Activated naive CD8-positive, alpha-beta T cell treated with anti-CD3 and anti-CD28 coated beads, Interleukin-2, amount 10 ng/mL, durations not matched to agents 7 days and 5 days (primary cell): ENCODE measurements around the gene RXRA. TPM values are rescaled to one million over a fixed set of nuclear protein-coding genes. Genes with fewer than 3 reads are reported as not detected.

Source experiments
- ATAC-seq: fragments of 150-1000 bp; cut with Tn5 transposase; one replicate; pipeline ENCODE4 v1.10.0; 2021; ENCODE audit warnings: low read depth, moderate library complexity
- POLR2A ChIA-PET: fragments of 350-600 bp; sonication (Branson Sonifier 250); formaldehyde crosslinking; loops from one replicate; lab custom pipeline; 2021; ENCODE audit warnings: antibody characterized with exemption; lab: Charles Lee
- DNase-seq: peaks from one replicate; pipeline ENCODE4 v3.0.0; 2021
- H3K27ac Mint-ChIP-seq: one replicate; pipeline ENCODE4 v1.8.0; 2022; ENCODE audit warnings: mild to moderate bottlenecking, mixed read lengths
- H3K27me3 Mint-ChIP-seq: one replicate; pipeline ENCODE4 v1.8.0; 2022; ENCODE audit warnings: mild to moderate bottlenecking, moderate library complexity, mixed read lengths
- H3K36me3 Mint-ChIP-seq: one replicate; pipeline ENCODE4 v1.8.0; 2021; ENCODE audit warnings: mild to moderate bottlenecking, mixed read lengths
- H3K4me1 Mint-ChIP-seq: one replicate; pipeline ENCODE4 v1.8.0; 2021; ENCODE audit warnings: mixed read lengths
- H3K4me3 Mint-ChIP-seq: one replicate; pipeline ENCODE4 v1.8.0; 2022; ENCODE audit warnings: mild to moderate bottlenecking, moderate library complexity, mixed read lengths
- H3K9me3 Mint-ChIP-seq: one replicate; pipeline ENCODE4 v1.8.0; 2021; ENCODE audit warnings: mixed read lengths
- total RNA-seq, 2 experiments: library from RNA; stranded (reverse); gene quantifications; one replicate each; pipeline ENCODE4 v1.2.3, GENCODE V29; 2021

RXRA gene
- total RNA-seq, 2 experiments from 2014 or later, result 5.6 to 7.1 TPM

DNA sequence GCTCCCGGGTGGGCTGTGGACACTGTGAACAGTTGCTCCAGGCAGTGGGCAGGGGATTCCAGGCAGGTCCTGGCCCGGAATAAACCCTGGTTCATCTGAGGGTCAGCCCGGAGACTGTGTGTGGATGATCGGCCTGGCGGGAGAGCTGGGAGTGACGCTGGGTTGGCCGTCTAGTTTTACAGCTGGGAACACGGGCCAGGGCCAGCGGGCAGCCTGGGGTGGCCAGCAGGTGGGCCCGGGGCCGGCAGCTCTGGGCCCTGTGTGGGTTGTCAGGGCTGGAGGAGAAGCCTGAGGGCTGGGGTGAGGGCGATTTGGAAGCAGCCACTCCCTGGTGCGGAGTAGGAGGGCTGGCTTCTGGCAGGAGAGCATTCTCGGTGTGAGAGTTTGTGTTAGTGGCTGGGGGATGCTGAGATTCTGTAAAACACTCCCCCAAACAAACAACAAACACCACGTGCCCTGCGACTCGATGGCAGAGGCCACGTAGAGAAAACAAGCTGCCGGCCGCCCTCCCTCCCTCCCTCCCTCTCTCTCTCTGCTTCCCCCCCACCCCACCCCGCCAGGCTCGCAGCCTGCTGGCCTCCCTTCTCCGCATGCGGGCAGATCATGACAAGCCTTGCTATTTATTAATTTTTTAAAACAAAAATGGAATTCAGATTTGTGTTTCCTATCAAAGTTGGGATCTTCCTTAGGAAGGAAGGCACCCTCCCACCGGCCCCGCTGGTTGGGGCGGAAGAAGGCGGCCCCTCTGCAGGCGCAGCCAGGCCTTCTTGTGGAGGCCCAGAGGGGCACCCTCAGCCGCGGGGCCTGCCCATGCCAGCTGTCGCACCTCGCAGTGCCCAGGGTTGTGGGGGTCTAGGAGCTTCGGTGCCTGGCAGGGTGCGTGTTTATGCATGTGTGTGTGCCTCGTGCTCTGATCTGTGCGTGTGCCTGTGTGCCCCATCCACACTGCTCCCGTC lies 49.5 kb downstream of the RXRA start:
- no peaks in the 10 kb centered on the region for H3K4me1 Mint-ChIP-seq
- H3K9me3 Mint-ChIP-seq, result no peaks in the 10 kb centered on the region
- H3K27me3 Mint-ChIP-seq, result peaks cover 4% of the 10 kb centered on the region
- H3K4me3 Mint-ChIP-seq, result no peak overlapping the region
- no peak for DNase-seq
- no peak for ATAC-seq
- POLR2A ChIA-PET, result no interaction called here
- no peak overlapping the region for H3K27ac Mint-ChIP-seq
- H3K36me3 Mint-ChIP-seq, result no peaks in the 10 kb centered on the region

DNA sequence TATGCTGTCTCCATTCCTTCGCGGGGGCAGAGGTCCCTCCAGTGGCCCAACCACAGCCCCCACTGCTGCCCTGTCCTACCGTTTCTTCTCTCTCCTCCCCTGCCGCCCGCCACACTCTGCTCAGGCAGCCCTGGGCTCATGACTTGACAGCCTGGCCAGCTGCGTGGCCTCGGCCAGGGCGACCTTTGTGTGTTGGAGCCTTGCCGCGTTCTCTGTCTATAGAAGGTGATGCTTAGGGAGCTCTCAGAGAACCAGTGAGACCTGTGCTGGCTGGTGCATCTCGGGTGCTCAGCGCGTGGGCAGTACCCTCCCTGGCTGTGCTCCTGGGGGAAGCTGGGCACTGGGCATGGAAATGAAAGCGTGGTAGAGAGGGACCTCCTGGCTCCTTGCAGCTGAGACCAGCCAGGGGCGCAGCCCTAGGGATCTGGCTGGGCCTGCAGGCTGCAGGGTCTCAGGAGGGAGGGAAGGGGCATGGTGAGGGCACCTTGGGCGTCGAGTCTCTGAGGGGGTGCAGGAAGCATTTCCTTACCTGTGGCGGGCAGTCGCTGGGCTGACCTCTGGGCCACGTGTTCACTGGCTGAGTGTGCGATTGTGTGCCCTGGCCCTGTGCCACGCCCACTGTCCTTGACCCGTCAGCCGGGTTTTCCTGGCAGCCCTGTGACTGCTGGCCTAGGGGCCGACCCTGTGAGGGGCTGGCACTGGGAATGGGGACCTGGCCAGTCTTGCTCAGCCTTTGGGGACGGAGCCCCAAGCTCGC lies 50.3 kb downstream of the RXRA start:
- POLR2A ChIA-PET, result no interaction called here
- H3K27ac Mint-ChIP-seq, result no peak overlapping the region
- DNase-seq, result no peak

DNA sequence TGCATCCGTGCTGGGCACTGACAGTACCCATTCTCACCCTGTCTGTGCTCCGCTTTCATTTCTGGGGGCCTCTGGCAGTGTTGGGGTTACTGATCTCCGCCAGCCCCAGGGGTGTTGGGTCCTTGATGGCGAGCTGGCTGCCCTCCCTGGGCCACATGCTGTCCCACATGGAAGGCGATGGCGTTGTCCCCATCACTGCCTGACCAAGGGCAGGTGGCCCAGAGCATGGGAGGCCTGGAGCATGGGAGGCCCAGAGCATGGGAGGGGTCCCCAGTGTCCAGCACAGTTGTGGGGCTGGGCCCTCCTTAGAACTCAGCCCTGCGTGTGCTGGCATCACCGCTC lies 50.9 kb downstream of the RXRA start:
- H3K36me3 Mint-ChIP-seq, result no peaks in the 10 kb centered on the region
- POLR2A ChIA-PET, result no interaction called here
- H3K4me3 Mint-ChIP-seq, result no peak overlapping the region
- H3K4me1 Mint-ChIP-seq, result peaks cover 10% of the 10 kb centered on the region
- peaks cover 6% of the 10 kb centered on the region for H3K27me3 Mint-ChIP-seq
- H3K9me3 Mint-ChIP-seq, result no peaks in the 10 kb centered on the region
- no peak for DNase-seq
- ATAC-seq, result no peak
- H3K27ac Mint-ChIP-seq, result no peak overlapping the region

More for the DNA sequence above, 50.3 kb downstream of the RXRA start:
- Mint-ChIP-seq H3K36me3 (no peaks in the 10 kb centered on the region), H3K4me1 (peaks cover 5% of the 10 kb centered on the region), H3K4me3 (no peak overlapping the region), H3K27me3 (peaks cover 6% of the 10 kb centered on the region), H3K9me3 (no peaks in the 10 kb centered on the region)
- no peak for ATAC-seq

DNA sequence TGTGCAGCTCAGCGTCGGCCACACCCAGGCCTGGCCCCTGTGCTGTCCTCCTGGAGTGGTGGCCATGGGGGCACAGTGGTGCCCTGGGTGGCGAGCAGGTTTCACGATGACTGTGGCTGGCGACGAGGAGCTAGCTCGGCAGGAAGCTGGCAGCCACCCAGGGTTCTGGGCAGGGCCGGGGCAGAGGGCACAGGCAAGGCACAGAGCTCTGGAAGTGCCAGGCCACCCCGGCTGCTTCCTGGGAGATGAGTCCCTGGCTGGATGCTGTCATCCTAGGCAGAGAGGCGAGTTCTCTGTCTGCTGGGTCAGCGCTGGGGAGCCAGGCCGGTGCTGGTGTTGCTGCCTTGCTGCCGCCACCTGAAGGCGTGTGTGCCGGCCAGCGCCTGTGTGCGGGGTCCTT lies 51.7 kb downstream of the RXRA start:
- H3K27me3 Mint-ChIP-seq, result peaks cover 6% of the 10 kb centered on the region
- no peak overlapping the region for H3K27ac Mint-ChIP-seq
- POLR2A ChIA-PET, result interaction anchor here (1.0 kb wide), 1 partner anchor 13 kb away, joined by 3 read pairs; no protein-coding TSS in a partner anchor
- H3K4me3 Mint-ChIP-seq, result no peak overlapping the region
- H3K4me1 Mint-ChIP-seq, result peaks cover 18% of the 10 kb centered on the region
- H3K9me3 Mint-ChIP-seq, result no peaks in the 10 kb centered on the region
- no peak for DNase-seq
- H3K36me3 Mint-ChIP-seq, result no peaks in the 10 kb centered on the region
- ATAC-seq, result no peak

DNA sequence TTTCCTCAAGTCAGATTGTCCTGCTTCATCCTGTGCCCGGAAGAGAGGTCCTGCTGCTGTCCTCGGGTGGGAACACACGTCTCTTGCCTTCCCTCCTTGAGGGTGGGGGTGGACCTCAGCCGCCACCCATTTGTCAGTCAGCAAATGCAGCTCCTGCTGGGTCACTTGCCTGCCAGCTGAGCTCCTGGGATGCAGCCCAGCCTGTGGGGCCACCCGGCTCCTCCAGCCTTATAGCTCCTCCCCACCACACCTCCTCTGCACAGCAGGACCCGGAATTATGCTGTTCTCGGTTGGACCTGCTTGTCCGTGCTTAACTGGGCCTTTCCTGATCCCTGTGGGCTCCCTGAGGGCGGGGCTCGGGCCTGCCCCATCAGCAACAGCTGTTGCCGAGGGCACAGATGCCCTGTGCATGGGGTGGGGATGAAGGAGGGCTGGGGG lies 52.7 kb downstream of the RXRA start:
- DNase-seq, result no peak
- Mint-ChIP-seq H3K27ac (no peak overlapping the region), H3K4me1 (peaks cover 18% of the 10 kb centered on the region), H3K4me3 (no peak overlapping the region), H3K9me3 (no peaks in the 10 kb centered on the region), H3K27me3 (peaks cover 6% of the 10 kb centered on the region), H3K36me3 (no peaks in the 10 kb centered on the region)
- POLR2A ChIA-PET, result interaction anchor here (1.0 kb wide), 1 partner anchor 14 kb away, joined by 3 read pairs; no protein-coding TSS in a partner anchor
- no peak for ATAC-seq

DNA sequence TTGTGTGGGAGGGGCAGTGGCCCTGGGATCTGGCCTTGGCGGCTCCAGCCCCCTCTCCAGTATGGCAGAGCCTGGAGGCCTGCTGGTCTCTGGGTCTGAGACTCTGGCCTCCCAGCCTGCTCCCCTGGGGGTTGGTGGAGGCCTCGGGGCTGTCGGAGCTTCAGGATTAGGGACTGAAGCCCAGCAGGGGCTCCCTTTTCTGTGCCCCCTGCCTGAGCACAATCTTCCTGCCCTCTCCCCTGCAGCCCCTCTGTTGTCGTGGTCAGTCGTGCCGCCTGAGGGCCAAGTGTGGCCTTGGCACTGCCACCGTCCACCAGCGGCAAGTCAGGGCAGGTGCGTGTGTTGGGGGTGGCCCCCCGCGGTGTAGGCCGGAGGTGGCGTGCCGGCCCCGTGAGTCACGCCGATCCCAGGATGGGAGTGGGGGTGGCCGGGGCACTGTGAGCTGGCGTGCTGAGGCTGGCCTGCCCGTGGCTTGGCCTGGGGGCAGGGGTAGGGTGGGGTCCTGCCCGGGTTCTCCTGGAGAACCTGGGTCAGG lies 53.6 kb downstream of the RXRA start:
- POLR2A ChIA-PET, result no interaction called here
- no peaks in the 10 kb centered on the region for H3K9me3 Mint-ChIP-seq
- no peak overlapping the region for H3K4me3 Mint-ChIP-seq
- DNase-seq (no peak), ATAC-seq (no peak)
- no peaks in the 10 kb centered on the region for H3K36me3 Mint-ChIP-seq
- no peak overlapping the region for H3K27ac Mint-ChIP-seq
- H3K27me3 Mint-ChIP-seq, result peaks cover 8% of the 10 kb centered on the region
- peaks cover 20% of the 10 kb centered on the region for H3K4me1 Mint-ChIP-seq

DNA sequence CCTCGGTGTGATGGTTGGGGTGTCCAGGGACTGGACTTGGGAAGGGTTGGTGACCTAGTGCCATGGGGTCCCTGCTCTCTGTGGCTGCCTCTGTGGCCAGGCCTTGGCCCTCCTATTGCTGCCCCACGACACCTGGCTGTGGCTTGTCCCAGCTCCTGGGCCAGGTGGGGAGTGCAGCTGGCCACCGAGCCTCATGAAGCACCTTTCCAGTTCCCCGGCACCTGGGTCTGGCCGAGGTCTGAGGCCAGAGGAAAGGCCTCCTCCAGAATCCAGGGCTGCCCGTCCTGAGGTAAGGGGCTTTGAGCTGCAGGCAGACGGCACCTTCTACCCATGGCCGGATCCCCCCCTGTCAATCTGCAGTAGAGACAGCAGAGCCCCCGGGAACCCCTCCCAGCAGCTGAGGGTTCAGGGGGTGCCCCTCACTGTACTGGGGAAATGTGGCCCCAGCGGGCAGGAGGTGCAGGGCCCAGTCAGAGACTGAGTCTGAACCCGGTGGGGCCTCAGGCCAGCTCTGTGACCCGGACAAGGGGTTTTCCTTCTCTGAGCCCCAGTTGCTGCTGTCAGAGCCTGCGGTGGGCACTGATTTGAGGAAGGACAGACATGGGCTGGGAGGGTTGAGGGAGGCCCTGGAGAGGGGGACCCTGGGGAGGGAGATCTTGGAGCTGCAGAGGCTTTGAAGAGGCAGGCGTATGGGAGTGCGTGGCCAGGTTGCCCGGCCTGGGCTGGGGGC lies 54.5 kb downstream of the RXRA start:
- DNase-seq (no peak), ATAC-seq (no peak)
- Mint-ChIP-seq H3K27ac (no peak overlapping the region), H3K9me3 (no peaks in the 10 kb centered on the region), H3K27me3 (peaks cover 8% of the 10 kb centered on the region), H3K36me3 (no peaks in the 10 kb centered on the region), H3K4me3 (no peak overlapping the region), H3K4me1 (peaks cover 20% of the 10 kb centered on the region)
- POLR2A ChIA-PET, result no interaction called here

DNA sequence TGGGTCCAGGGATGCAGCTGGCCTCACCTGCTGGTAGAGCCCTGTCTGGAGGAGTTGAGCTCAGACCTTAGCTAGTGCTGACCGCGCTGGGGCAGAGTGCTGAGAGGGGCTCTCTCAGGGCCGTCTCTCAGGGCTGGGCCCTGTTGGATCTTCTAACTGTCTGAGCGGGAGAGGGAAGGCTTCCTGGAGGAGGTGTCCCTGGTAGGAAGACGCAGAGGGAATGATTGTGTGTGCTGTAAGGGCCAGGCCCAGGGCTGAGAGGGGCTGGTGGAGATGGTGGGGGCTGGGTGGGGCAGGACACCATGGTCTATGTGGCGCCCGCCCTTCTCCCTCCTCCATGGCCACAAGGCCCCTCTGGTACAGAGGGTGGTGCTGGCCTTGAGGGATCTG lies 55.0 kb downstream of the RXRA start:
- Mint-ChIP-seq H3K27ac (no peak overlapping the region), H3K4me1 (peaks cover 20% of the 10 kb centered on the region), H3K27me3 (peaks cover 8% of the 10 kb centered on the region), H3K36me3 (no peaks in the 10 kb centered on the region), H3K9me3 (no peaks in the 10 kb centered on the region), H3K4me3 (no peak overlapping the region)
- DNase-seq (no peak), ATAC-seq (no peak)
- POLR2A ChIA-PET, result interaction anchor here (1.3 kb wide), 1 partner anchor 10 kb away, joined by 14 read pairs; no protein-coding TSS in a partner anchor

DNA sequence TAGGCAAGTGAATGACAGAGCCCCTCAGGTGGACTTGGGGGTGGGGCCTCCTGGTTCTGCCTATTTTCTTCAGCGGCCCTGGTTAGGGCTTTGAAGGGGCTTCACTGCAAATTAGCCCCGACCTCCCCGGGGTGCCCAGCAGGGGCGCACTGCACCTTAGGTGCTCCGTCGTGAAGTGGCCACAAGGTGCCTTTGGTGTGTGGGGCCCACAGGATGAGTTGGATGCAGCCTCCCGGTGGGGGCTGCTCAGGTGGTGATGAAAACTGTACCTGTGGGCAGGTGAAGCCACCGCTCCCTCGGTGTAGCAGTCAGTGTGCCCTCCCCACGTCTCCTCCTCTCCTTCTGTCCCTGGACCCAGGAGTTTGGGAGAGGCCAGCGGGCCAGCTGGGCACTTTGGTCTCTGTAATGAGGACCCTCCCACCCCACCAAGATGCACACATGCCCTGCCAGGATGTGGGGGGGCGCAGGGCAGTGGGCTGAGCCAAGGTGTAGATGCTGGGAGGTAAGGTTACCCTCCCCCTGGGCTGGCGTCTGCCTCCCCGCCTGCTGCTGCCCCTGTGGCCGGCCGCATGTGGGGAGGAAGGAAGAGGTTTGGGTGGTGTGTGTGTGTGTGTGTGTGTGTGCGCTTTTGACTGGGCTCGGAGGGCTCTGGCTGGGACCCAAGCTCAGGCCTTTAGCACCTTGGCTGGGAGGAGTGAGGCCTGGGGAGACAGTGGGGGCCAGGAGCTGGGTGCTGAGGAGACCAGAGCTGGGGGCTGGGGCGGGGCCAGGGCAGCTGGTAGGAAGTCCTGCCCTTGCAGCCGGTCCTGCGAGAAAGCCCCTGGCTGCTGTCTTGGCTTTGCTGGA lies 55.6 kb downstream of the RXRA start:
- DNase-seq, result peak; percentile 74
- ATAC-seq, result peak; percentile 66
- H3K4me1 Mint-ChIP-seq, result peaks cover 20% of the 10 kb centered on the region
- POLR2A ChIA-PET, result interaction anchor here (1.0 to 1.3 kb wide), 2 partner anchors 9 to 23 kb away, joined by 3 to 14 read pairs; no protein-coding TSS in a partner anchor
- H3K4me3 Mint-ChIP-seq, result peak overlapping the region; percentile 61
- H3K27me3 Mint-ChIP-seq, result peaks cover 4% of the 10 kb centered on the region
- no peaks in the 10 kb centered on the region for H3K9me3 Mint-ChIP-seq
- H3K36me3 Mint-ChIP-seq, result no peaks in the 10 kb centered on the region
- H3K27ac Mint-ChIP-seq, result peak overlapping the region; percentile 74

DNA sequence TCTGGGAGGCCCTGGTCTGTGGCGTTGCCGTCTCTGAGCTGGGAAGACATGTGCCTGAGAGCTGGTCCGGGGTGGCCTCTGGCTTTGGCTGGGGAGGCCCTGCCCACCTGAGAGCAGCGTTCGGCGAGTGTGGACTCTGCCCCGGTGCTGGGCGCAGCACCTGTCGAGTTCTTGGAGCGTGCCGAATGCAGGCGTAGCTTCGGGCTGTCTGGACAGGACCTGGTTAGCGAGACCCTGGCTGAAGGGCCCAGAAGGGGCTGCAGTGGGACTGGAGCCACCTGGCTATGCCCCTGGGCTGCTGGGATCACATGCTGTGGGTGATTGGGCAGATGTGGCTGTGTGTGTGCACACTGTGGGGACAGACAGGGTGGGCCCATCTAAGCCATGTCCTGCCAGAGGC lies 56.5 kb downstream of the RXRA start:
- POLR2A ChIA-PET, result interaction anchor here (1.0 to 1.3 kb wide), 2 partner anchors 8 to 22 kb away, joined by 3 to 14 read pairs; no protein-coding TSS in a partner anchor
- DNase-seq, result no peak

DNA sequence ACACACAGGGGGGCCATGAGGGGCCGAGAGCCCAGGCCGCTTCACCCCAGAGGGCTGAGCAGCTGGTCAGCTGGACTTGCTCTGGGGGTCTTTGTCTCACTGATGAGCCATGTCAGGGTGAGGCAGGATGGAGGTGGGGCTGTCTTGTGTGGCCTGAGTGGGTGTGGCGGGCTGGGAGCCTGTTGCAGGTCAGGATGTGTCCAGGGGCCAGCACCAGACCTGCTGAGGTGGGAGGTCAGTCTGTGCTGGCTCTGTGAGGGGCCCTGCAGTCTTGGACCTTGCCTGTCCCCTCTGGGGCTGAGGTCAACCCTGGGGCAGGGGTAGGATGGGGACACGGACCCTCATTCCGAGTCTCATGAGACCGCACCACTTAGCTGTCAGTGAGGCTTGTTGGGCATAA lies 56.9 kb downstream of the RXRA start:
- H3K9me3 Mint-ChIP-seq, result no peaks in the 10 kb centered on the region
- peaks cover 20% of the 10 kb centered on the region for H3K4me1 Mint-ChIP-seq
- DNase-seq (no peak), ATAC-seq (no peak)
- H3K27me3 Mint-ChIP-seq, result peaks cover 4% of the 10 kb centered on the region
- no peaks in the 10 kb centered on the region for H3K36me3 Mint-ChIP-seq
- H3K27ac Mint-ChIP-seq, result no peak overlapping the region
- POLR2A ChIA-PET, result no interaction called here
- H3K4me3 Mint-ChIP-seq, result no peak overlapping the region

More for the DNA sequence above, 56.5 kb downstream of the RXRA start:
- Mint-ChIP-seq H3K27ac (peak overlapping the region; percentile 74), H3K9me3 (no peaks in the 10 kb centered on the region), H3K36me3 (no peaks in the 10 kb centered on the region), H3K27me3 (peaks cover 4% of the 10 kb centered on the region), H3K4me1 (peaks cover 20% of the 10 kb centered on the region), H3K4me3 (peak overlapping the region; percentile 61)
- no peak for ATAC-seq

DNA sequence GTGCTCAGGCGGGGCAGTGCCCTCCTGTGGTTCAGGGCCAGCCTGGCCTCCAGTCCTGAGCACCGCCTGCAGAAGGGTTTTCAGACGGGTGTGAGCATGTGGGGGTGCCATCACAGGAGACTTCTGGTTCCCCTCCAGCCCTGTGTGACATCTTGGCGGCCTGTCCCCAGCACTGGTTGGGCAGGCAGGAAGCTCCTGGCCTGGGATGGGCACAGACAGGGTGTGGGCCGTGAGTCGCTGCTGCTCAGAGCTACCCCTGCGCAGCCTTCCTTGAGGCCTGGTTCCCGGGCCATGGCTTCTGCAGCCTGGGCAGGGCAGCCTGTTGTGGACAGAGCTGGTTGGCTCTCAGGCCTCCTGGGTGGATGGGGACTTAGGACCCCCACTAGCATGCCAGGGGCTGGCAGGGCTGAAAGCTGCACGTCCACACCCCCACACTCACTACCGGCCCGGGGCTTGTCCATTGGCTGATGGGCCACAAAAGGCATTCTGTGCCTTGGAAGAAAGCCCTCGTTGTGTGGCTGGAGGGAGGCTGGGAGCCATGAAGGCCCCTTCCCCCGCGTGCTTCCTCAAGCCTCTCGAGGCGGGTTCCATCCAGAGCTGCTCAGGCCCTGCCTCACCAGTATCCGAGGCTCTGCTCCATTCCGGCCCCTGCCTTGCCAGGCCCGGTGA lies 58.7 kb downstream of the RXRA start:
- no peak for ATAC-seq
- Mint-ChIP-seq H3K9me3 (no peaks in the 10 kb centered on the region), H3K36me3 (no peaks in the 10 kb centered on the region), H3K4me3 (no peak overlapping the region), H3K27me3 (peaks cover 10% of the 10 kb centered on the region), H3K27ac (no peak overlapping the region), H3K4me1 (peaks cover 20% of the 10 kb centered on the region)
- DNase-seq, result no peak
- POLR2A ChIA-PET, result no interaction called here
